B cell (primary cell): ENCODE results near the gene LRRC49. TPM values are rescaled to one million over a fixed set of nuclear protein-coding genes. Genes with fewer than 3 reads are reported as not detected.

Experiments used
- ATAC-seq: fragments of 200-7000 bp; cut with Tn5 transposase; one replicate; pipeline ENCODE4 v1.10.0; 2021; ENCODE audit warnings: low read depth, mild to moderate bottlenecking, moderate number of reproducible peaks, moderate library complexity
- CTCF ChIA-PET: fragments of 350-600 bp; sonication (Branson Sonifier 250); formaldehyde crosslinking; loops from one replicate; lab custom pipeline; 2021; ENCODE audit warnings: antibody characterized with exemption, inconsistent platforms; lab: Charles Lee
- POLR2A ChIA-PET: fragments of 350-600 bp; sonication (Branson Sonifier 250); formaldehyde crosslinking; loops from one replicate; lab custom pipeline; 2021; ENCODE audit warnings: antibody characterized with exemption; lab: Charles Lee
- DNase-seq: peaks from one replicate; pipeline ENCODE4 v3.0.0; 2013
- H2AFZ ChIP-seq: 2 replicates; pipeline ENCODE4 v1.6.1; 2012; ENCODE audit warnings: mild to moderate bottlenecking, low read depth, low read length; ENCODE audit not compliant: insufficient read depth, poor library complexity, severe bottlenecking
- H3K27ac ChIP-seq, 2 donors: 1 replicate in 1 of 2; 2 replicates in 1 of 2; pipeline ENCODE4 v1.5.1; 2012 to 2013; ENCODE audit warnings: low read length in 2 of 2, mild to moderate bottlenecking in 2 of 2, moderate library complexity in 1 of 2
- H3K27me3 ChIP-seq, 4 experiments: fragments of 200-600 bp in 1 of 4; sonication (generic) in 1 of 4; replicated peaks in 1 of 4; 1 replicate in 2 of 4; 2 replicates in 2 of 4; pipeline versions ENCODE4 v1.6.1 to v1.7.0; 2013 to 2016; ENCODE audit warnings: low read length in 3 of 4, mild to moderate bottlenecking in 2 of 4, mixed read lengths in 1 of 4, moderate library complexity in 1 of 4; ENCODE audit not compliant: insufficient read depth in 4 of 4, control insufficient read depth in 3 of 4; ENCODE audit errors: control extremely low read depth in 1 of 4
- H3K36me3 ChIP-seq, 2 experiments: replicated peaks in 1 of 2; 1 replicate in 1 of 2; 2 replicates in 1 of 2; pipeline versions ENCODE4 v1.6.1 to v1.7.1; 2013; ENCODE audit warnings: low read length in 1 of 2; ENCODE audit not compliant: insufficient read depth in 2 of 2, control insufficient read depth in 1 of 2; ENCODE audit errors: control extremely low read depth in 1 of 2, extremely low read depth in 1 of 2
- H3K4me1 ChIP-seq, 2 donors: fragments of 200-600 bp in 1 of 2; sonication (generic) in 1 of 2; 1 replicate in 1 of 2; 2 replicates in 1 of 2; pipeline versions ENCODE4 v1.5.1 to v1.6.1; 2013 to 2017; ENCODE audit warnings: low read length in 2 of 2; ENCODE audit not compliant: control insufficient read depth in 2 of 2, insufficient read depth in 2 of 2
- H3K4me2 ChIP-seq: replicated peaks from 2 replicates; pipeline ENCODE3; 2012; ENCODE audit warnings: mild to moderate bottlenecking, low read depth, low read length; ENCODE audit not compliant: poor library complexity, severe bottlenecking
- H3K4me3 ChIP-seq, 5 experiments: fragments of 200-600 bp in 1 of 5; sonication (generic) in 1 of 5; 1 replicate in 3 of 5; 2 replicates in 2 of 5; pipeline versions ENCODE4 v1.5.1 to v1.7.0; 2011 to 2016; ENCODE audit warnings: low read length in 4 of 5, mild to moderate bottlenecking in 4 of 5, low read depth in 2 of 5, control low read depth in 1 of 5, moderate library complexity in 1 of 5; ENCODE audit not compliant: insufficient read depth in 1 of 5; ENCODE audit errors: control extremely low read depth in 1 of 5, extremely low read depth in 1 of 5
- H3K79me2 ChIP-seq: fragments of 200-600 bp; sonication (generic); one replicate; pipeline ENCODE4 v1.6.0; 2016; ENCODE audit warnings: low read length; ENCODE audit not compliant: control insufficient read depth, insufficient read depth
- H3K9ac ChIP-seq: fragments of 200-600 bp; sonication (generic); 2 replicates; pipeline ENCODE4 v1.6.1; 2017; ENCODE audit warnings: mild to moderate bottlenecking, low read length, moderate library complexity
- H3K9me3 ChIP-seq, 3 donors: one replicate each; pipeline versions ENCODE4 v1.6.1 to v1.7.1; 2013; ENCODE audit warnings: low read length in 2 of 3; ENCODE audit not compliant: control insufficient read depth in 2 of 3, insufficient read depth in 1 of 3; ENCODE audit errors: control extremely low read depth in 1 of 3
- H4K20me1 ChIP-seq: 2 replicates; pipeline ENCODE4 v1.6.0; 2012; ENCODE audit warnings: mild to moderate bottlenecking, low read length; ENCODE audit not compliant: insufficient read depth, control insufficient read depth, poor library complexity, severe bottlenecking
- H3K27ac Mint-ChIP-seq: one replicate; pipeline ENCODE4 v1.8.0; 2021; ENCODE audit warnings: mixed read lengths
- H3K27me3 Mint-ChIP-seq: one replicate; pipeline ENCODE4 v1.8.0; 2021; ENCODE audit warnings: mixed read lengths
- H3K4me1 Mint-ChIP-seq: one replicate; pipeline ENCODE4 v1.8.0; 2021; ENCODE audit warnings: mixed read lengths
- H3K4me3 Mint-ChIP-seq: one replicate; pipeline ENCODE4 v1.8.0; 2021; ENCODE audit warnings: mixed read lengths
- H3K9me3 Mint-ChIP-seq: one replicate; pipeline ENCODE4 v1.8.0; 2022; ENCODE audit warnings: mixed read lengths; ENCODE audit not compliant: insufficient read depth
- EZH2 ChIP-seq: IDR thresholded peaks from 2 replicates; pipeline ENCODE4 v1.6.1; 2012; ENCODE audit warnings: borderline replicate concordance, low read depth, mild to moderate bottlenecking, moderate library complexity, low read length; ENCODE audit not compliant: insufficient read depth, poor library complexity, severe bottlenecking
- WGBS: methylation state at CpG from one replicate; pipeline ENCODE4 v1.1.5; 2013; ENCODE audit warnings: missing lambda C conversion rate; ENCODE audit not compliant: insufficient coverage; 5-methylcytosine and 5-hydroxymethylcytosine counted together
- intact Hi-C: fragments of 100-400 bp; cut with micrococcal nuclease; formaldehyde crosslinking; loops from one replicate; pipeline ENCODE4 v1.10.0; 2022
- polyA plus RNA-seq: library from polyadenylated mRNA; depleted of rRNA; stranded (reverse); fragments of >200 nt; gene quantifications from 2 replicates; pipeline ENCODE4 v1.2.3, GENCODE V29; 2012
- total RNA-seq, 2 donors: library from RNA; stranded (reverse); fragments of 120-200 nt in 1 of 2; gene quantifications; 1 replicate in 1 of 2; 2 replicates in 1 of 2; pipeline versions ENCODE4 v1.2.3 to v1.2.4, GENCODE V29; 2013 to 2022
- TF ChIP-seq, protein P1 (sequence below): fragments of 200-600 bp; IDR thresholded peaks from one replicate; pipeline ENCODE4 v1.8.0; 2022; ENCODE audit warnings: antibody characterized with exemption, mild to moderate bottlenecking

LRRC49 gene
- total and polyA plus RNA-seq, 2 donors (not counting 1 experiment from before 2014, with no cell fraction given), result 0.22 to 1.4 TPM

DNA sequence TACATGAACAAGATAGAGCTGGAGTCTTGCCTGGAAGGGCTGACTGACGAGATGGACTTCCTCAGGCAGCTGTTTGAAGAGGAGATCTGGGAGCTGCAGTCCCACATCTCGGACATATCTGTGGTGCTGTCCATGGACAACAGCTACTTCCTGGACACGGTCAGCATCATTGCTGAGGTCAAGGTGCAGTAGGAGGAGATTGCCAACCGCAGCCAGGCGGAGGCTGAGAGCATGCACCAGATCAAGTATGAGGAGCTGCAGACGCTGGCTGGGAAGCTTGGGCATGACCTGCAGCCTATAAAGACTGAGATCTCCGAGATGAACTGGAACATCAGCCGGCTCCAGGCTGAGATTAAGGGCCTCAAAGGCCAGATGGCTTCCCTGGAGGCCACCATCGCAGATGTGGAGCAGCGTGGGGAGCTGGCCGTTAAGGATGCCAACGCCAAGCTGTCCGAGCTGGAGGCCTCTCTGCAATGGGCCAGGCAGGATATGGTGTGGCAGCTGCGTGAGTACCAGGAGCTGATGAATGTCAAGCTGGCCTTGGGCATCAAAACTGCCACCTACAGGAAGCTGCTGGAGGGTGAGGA, 33.2 kb upstream of the LRRC49 start:
- intact Hi-C loops, result no loop called here
- peaks cover 31% of the 10 kb centered on the region for H3K27me3 Mint-ChIP-seq
- CTCF ChIA-PET, result no interaction called here

DNA sequence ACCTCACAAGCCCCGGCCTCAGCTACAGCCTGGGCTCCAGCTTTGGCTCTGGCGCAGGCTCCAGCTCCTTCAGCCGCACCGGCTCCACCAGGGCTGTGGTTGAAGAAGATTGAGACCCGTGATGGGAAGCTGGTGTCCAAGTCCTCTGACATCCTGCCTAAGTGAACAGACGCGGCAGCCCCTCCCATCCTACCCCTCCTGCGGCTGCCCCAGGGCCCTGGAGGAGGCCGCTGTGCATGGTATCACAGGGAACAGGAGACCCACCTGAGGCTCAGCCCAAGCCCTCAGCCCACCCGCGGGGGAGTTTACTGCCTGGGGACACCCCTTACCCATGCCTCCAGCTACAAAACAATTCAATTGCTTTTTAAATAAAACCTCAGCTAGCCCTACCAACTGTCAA, 32.6 kb upstream of the LRRC49 start:
- ATAC-seq (no peak), DNase-seq (no peak)
- H3K9ac ChIP-seq, result no peak overlapping the region
- H3K36me3 ChIP-seq, result no peaks in the 10 kb centered on the region
- H3K4me3 ChIP-seq, result no peak overlapping the region
- Mint-ChIP-seq H3K27me3 (peaks cover 25% of the 10 kb centered on the region), H3K27ac (no peak overlapping the region), H3K4me3 (no peak overlapping the region), H3K9me3 (no peaks in the 10 kb centered on the region), H3K4me1 (no peaks in the 10 kb centered on the region)
- no peak overlapping the region for H3K4me2 ChIP-seq
- intact Hi-C loops, result no loop called here
- H3K27me3 ChIP-seq, result peaks cover 0 to 6% (median 0%) of the 10 kb centered on the region in 4 experiments
- 89% methylated on average over 11 of the region's 11 CpGs for WGBS
- CTCF ChIA-PET, result no interaction called here
- H3K79me2 ChIP-seq, result no peaks in the 10 kb centered on the region
- H3K4me1 ChIP-seq, result no peaks in the 10 kb centered on the region
- H4K20me1 ChIP-seq, result no peaks in the 10 kb centered on the region
- POLR2A ChIA-PET, result no interaction called here
- H2AFZ ChIP-seq, result no peak overlapping the region
- TF ChIP-seq EZH2, result no peak
- TF ChIP-seq, protein P1, sequence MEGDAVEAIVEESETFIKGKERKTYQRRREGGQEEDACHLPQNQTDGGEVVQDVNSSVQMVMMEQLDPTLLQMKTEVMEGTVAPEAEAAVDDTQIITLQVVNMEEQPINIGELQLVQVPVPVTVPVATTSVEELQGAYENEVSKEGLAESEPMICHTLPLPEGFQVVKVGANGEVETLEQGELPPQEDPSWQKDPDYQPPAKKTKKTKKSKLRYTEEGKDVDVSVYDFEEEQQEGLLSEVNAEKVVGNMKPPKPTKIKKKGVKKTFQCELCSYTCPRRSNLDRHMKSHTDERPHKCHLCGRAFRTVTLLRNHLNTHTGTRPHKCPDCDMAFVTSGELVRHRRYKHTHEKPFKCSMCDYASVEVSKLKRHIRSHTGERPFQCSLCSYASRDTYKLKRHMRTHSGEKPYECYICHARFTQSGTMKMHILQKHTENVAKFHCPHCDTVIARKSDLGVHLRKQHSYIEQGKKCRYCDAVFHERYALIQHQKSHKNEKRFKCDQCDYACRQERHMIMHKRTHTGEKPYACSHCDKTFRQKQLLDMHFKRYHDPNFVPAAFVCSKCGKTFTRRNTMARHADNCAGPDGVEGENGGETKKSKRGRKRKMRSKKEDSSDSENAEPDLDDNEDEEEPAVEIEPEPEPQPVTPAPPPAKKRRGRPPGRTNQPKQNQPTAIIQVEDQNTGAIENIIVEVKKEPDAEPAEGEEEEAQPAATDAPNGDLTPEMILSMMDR, result no peak
- no peaks in the 10 kb centered on the region for H3K9me3 ChIP-seq
- no peak overlapping the region for H3K27ac ChIP-seq

More for the DNA sequence above, 33.2 kb upstream of the LRRC49 start:
- 91% methylated on average over 14 of the region's 14 CpGs for WGBS
- TF ChIP-seq EZH2, result no peak
- TF ChIP-seq, protein P1, result no peak
- Mint-ChIP-seq H3K9me3 (no peaks in the 10 kb centered on the region), H3K27ac (no peak overlapping the region), H3K4me1 (peaks cover 5% of the 10 kb centered on the region), H3K4me3 (no peak overlapping the region)
- Histone ChIP-seq H3K79me2 (no peaks in the 10 kb centered on the region), H3K4me3 (no peak overlapping the region), H3K36me3 (no peaks in the 10 kb centered on the region), H4K20me1 (no peaks in the 10 kb centered on the region), H3K4me2 (no peak overlapping the region), H3K4me1 (peaks cover 0 to under 1% of the 10 kb centered on the region in 2 donors), H2AFZ (no peak overlapping the region), H3K27ac (no peak overlapping the region), H3K9ac (no peak overlapping the region), H3K27me3 (peaks cover 0 to 6% (median under 1%) of the 10 kb centered on the region in 4 experiments), H3K9me3 (no peaks in the 10 kb centered on the region)
- POLR2A ChIA-PET, result no interaction called here
- DNase-seq, result no peak
- ATAC-seq, result no peak
